ENCODE measurements around the gene BNC2. TPM values are rescaled to one million over a fixed set of nuclear protein-coding genes. Genes with fewer than 3 reads are reported as not detected.
"Not testable (repeated sequence)": the region's sequence is repeated elsewhere in the genome, so short reads cannot be mapped to it uniquely, and the experiment has no call there.

Gene BNC2
- total RNA-seq, 1 donor from 2014 or later, result 5.4 TPM

- no peak overlapping the region for H3K4me3 Mint-ChIP-seq
- no peaks in the 10 kb centered on the region for H3K9me3 Mint-ChIP-seq
- DNase-seq (ENCODE audit: low read depth, low spot score), result no peak
- no peaks in the 10 kb centered on the region for H3K36me3 Mint-ChIP-seq (ENCODE audit: low read depth)
- peaks cover 14% of the 10 kb centered on the region for H3K4me1 Mint-ChIP-seq
- H3K27me3 Mint-ChIP-seq (ENCODE audit: low read depth), result no peaks in the 10 kb centered on the region
- H3K27ac Mint-ChIP-seq (ENCODE audit: unreplicated experiment), result no peak overlapping the region
- TF ChIP-seq CTCF (conservative IDR thresholded peaks at IDR 0.05), result no peak
Measured at GRCh38 chr9:16542290-16542689, 328.2 kb downstream of the BNC2 start.

- no peak for DNase-seq (ENCODE audit: low read depth, low spot score)
- Mint-ChIP-seq H3K27ac (ENCODE audit: unreplicated experiment) (no peak overlapping the region), H3K9me3 (no peaks in the 10 kb centered on the region), H3K36me3 (ENCODE audit: low read depth) (no peaks in the 10 kb centered on the region), H3K27me3 (ENCODE audit: low read depth) (no peaks in the 10 kb centered on the region), H3K4me3 (no peak overlapping the region), H3K4me1 (peaks cover 14% of the 10 kb centered on the region)
- TF ChIP-seq CTCF (conservative IDR thresholded peaks at IDR 0.05), result no peak
Measured at GRCh38 chr9:16540743-16541613, 329.5 kb downstream of the BNC2 start.

- H3K4me3 Mint-ChIP-seq; H3K9me3 Mint-ChIP-seq; DNase-seq (ENCODE audit: low read depth, low spot score); H3K27me3 Mint-ChIP-seq (ENCODE audit: low read depth); H3K36me3 Mint-ChIP-seq (ENCODE audit: low read depth); H3K27ac Mint-ChIP-seq (ENCODE audit: unreplicated experiment): not testable (repeated sequence)
- peaks cover 14% of the 10 kb centered on the region for H3K4me1 Mint-ChIP-seq
Measured at GRCh38 chr9:16539626-16540025, 330.8 kb downstream of the BNC2 start.

- H3K4me3 Mint-ChIP-seq, result no peak overlapping the region
- H3K36me3 Mint-ChIP-seq (ENCODE audit: low read depth), result no peaks in the 10 kb centered on the region
- no peak for TF ChIP-seq CTCF (conservative IDR thresholded peaks at IDR 0.05)
- H3K27ac Mint-ChIP-seq (ENCODE audit: unreplicated experiment), result no peak overlapping the region
- peaks cover 2% of the 10 kb centered on the region for H3K4me1 Mint-ChIP-seq
- H3K27me3 Mint-ChIP-seq (ENCODE audit: low read depth), result no peaks in the 10 kb centered on the region
- no peaks in the 10 kb centered on the region for H3K9me3 Mint-ChIP-seq
- no peak for DNase-seq (ENCODE audit: low read depth, low spot score)
Measured at GRCh38 chr9:16535555-16535954, 334.9 kb downstream of the BNC2 start.

GRCh38 chr9:16532681-16533450 is 337.6 kb downstream of the BNC2 start:
- Mint-ChIP-seq H3K4me3 (no peak overlapping the region), H3K36me3 (ENCODE audit: low read depth) (no peaks in the 10 kb centered on the region), H3K4me1 (no peaks in the 10 kb centered on the region), H3K9me3 (no peaks in the 10 kb centered on the region), H3K27me3 (ENCODE audit: low read depth) (no peaks in the 10 kb centered on the region), H3K27ac (ENCODE audit: unreplicated experiment) (no peak overlapping the region)
- no peak for DNase-seq (ENCODE audit: low read depth, low spot score)
- TF ChIP-seq CTCF (conservative IDR thresholded peaks at IDR 0.05), result no peak

- TF ChIP-seq CTCF (conservative IDR thresholded peaks at IDR 0.05), result no peak
- H3K4me1 Mint-ChIP-seq, result no peaks in the 10 kb centered on the region
- no peaks in the 10 kb centered on the region for H3K9me3 Mint-ChIP-seq
- H3K27me3 Mint-ChIP-seq (ENCODE audit: low read depth), result no peaks in the 10 kb centered on the region
- DNase-seq (ENCODE audit: low read depth, low spot score), result no peak
- H3K27ac Mint-ChIP-seq (ENCODE audit: unreplicated experiment), result no peak overlapping the region
- no peak overlapping the region for H3K4me3 Mint-ChIP-seq
- no peaks in the 10 kb centered on the region for H3K36me3 Mint-ChIP-seq (ENCODE audit: low read depth)
Measured at GRCh38 chr9:16532272-16532671, 338.2 kb downstream of the BNC2 start.
